HepG2 (cell line): ENCODE measurements around the gene RPL26. TPM values are rescaled to one million over a fixed set of nuclear protein-coding genes. Genes with fewer than 3 reads are reported as not detected.
A peak's percentile ranks its signal among the peaks of the same experiment; 100 is the strongest.

Experiments
- CAMTA2 ChIP-seq: sonication (generic); formaldehyde crosslinking; IDR thresholded peaks from 2 replicates; pipeline ENCODE4 v1.4.0; 2020; ENCODE audit warnings: mild to moderate bottlenecking, missing genetic modification reagents, borderline replicate concordance
- CBX2 ChIP-seq, 2 experiments: fragments of 200-600 bp in 1 of 2; sonication (generic); formaldehyde crosslinking in 1 of 2; IDR thresholded peaks; 2 replicates each; pipeline versions ENCODE4 v1.7.0 to v1.8.1; 2018 to 2022; ENCODE audit warnings: low read depth in 2 of 2, low read length in 1 of 2, mild to moderate bottlenecking in 1 of 2, missing genetic modification reagents in 1 of 2
- DPF2 ChIP-seq: sonication (generic); formaldehyde crosslinking; IDR thresholded peaks from 2 replicates; pipeline ENCODE4 v1.4.0; 2020; ENCODE audit warnings: mild to moderate bottlenecking, low read depth, missing genetic modification reagents, borderline replicate concordance
- GPN1 ChIP-seq: sonication (generic); formaldehyde crosslinking; IDR thresholded peaks from 2 replicates; pipeline ENCODE4 v1.5.1; 2020; ENCODE audit warnings: missing genetic modification reagents, borderline replicate concordance
- NFE2L1 ChIP-seq: sonication (generic); formaldehyde crosslinking; IDR thresholded peaks from 2 replicates; pipeline ENCODE4 v1.4.0; 2020; ENCODE audit warnings: missing genetic modification reagents, mild to moderate bottlenecking, borderline replicate concordance
- PAF1 ChIP-seq: IDR thresholded peaks from 2 replicates; pipeline ENCODE4 v1.6.1; 2016; ENCODE audit warnings: missing genetic modification reagents, missing compliant biosample characterization
- PAWR ChIP-seq: sonication (generic); formaldehyde crosslinking; IDR thresholded peaks from 2 replicates; pipeline ENCODE4 v1.4.0; 2020; ENCODE audit warnings: missing genetic modification reagents, mild to moderate bottlenecking, borderline replicate concordance
- SRSF1 ChIP-seq: fragments of 200-400 bp; formaldehyde crosslinking; optimal IDR thresholded peaks from 2 replicates; pipeline ENCODE3; 2017; ENCODE audit warnings: mild to moderate bottlenecking, low read depth, low read length, moderate library complexity
- ZEB1 ChIP-seq: IDR thresholded peaks from 2 replicates; pipeline ENCODE4 v1.6.1; 2012; ENCODE audit warnings: mild to moderate bottlenecking, low read depth, inconsistent platforms; ENCODE audit not compliant: insufficient replicate concordance
- ZNF407 ChIP-seq: sonication (generic); formaldehyde crosslinking; IDR thresholded peaks from one replicate; pipeline ENCODE4 v1.5.1; 2020; ENCODE audit warnings: mild to moderate bottlenecking, missing genetic modification reagents; ENCODE audit errors: not compliant biosample characterization
- ZNF512B ChIP-seq: sonication (generic); formaldehyde crosslinking; IDR thresholded peaks from 2 replicates; pipeline ENCODE4 v1.5.1; 2020; ENCODE audit warnings: missing genetic modification reagents, mild to moderate bottlenecking, borderline replicate concordance
- ZNF530 ChIP-seq: sonication (generic); formaldehyde crosslinking; IDR thresholded peaks from 2 replicates; pipeline ENCODE4 v1.5.0; 2020; ENCODE audit warnings: low read depth, mild to moderate bottlenecking, missing genetic modification reagents
- ZNF546 ChIP-seq: sonication (generic); formaldehyde crosslinking; conservative IDR thresholded peaks from 2 replicates; pipeline ENCODE4 v1.8.1; 2023; ENCODE audit warnings: mild to moderate bottlenecking, missing genetic modification reagents
- ZNF547 ChIP-seq: sonication (generic); formaldehyde crosslinking; IDR thresholded peaks from 2 replicates; pipeline ENCODE4 v1.5.1; 2020; ENCODE audit warnings: mild to moderate bottlenecking, missing genetic modification reagents
- ZNF616 ChIP-seq: sonication (generic); formaldehyde crosslinking; IDR thresholded peaks from 2 replicates; pipeline ENCODE4 v1.5.0; 2020; ENCODE audit warnings: low read depth, mild to moderate bottlenecking, missing genetic modification reagents
- ZNF660 ChIP-seq: sonication (generic); formaldehyde crosslinking; IDR thresholded peaks from 2 replicates; pipeline ENCODE4 v1.5.1; 2020; ENCODE audit warnings: mild to moderate bottlenecking, low read depth, missing genetic modification reagents, borderline replicate concordance
- ZNF766 ChIP-seq: sonication (generic); formaldehyde crosslinking; IDR thresholded peaks from 2 replicates; pipeline ENCODE4 v1.5.0; 2020; ENCODE audit warnings: missing genetic modification reagents, borderline replicate concordance
- polyA plus RNA-seq, 8 experiments: library from polyadenylated mRNA; depleted of rRNA in 3 of 8; stranded (reverse) in 7 of 8; unstranded in 1 of 8; fragments of >200 nt; fragmentation: Illumina TruSeq in 4 of 8; extraction: Trizol in 4 of 8; gene quantifications; 2 replicates each; pipeline versions ENCODE4 v1.2.1 to v1.2.3, GENCODE V29; 2011 to 2016; ENCODE audit warnings: low read depth in 4 of 8, missing spikeins in 1 of 8, mixed read lengths in 1 of 8; ENCODE audit not compliant: insufficient read depth in 1 of 8
- total RNA-seq, 5 experiments: library from RNA; depleted of rRNA; stranded (reverse); fragments of >200 nt; fragmentation: Illumina TruSeq; extraction: Trizol; gene quantifications; 2 replicates each; pipeline ENCODE4 v1.2.3, GENCODE V29; 2016; ENCODE audit warnings: low read depth in 1 of 5

RPL26 gene
- total and polyA plus RNA-seq, 2 of the 13 experiments (the other 11 are each of a cell fraction or from before 2014, with no cell fraction given) = 2,817 to 3,529 TPM

DNA sequence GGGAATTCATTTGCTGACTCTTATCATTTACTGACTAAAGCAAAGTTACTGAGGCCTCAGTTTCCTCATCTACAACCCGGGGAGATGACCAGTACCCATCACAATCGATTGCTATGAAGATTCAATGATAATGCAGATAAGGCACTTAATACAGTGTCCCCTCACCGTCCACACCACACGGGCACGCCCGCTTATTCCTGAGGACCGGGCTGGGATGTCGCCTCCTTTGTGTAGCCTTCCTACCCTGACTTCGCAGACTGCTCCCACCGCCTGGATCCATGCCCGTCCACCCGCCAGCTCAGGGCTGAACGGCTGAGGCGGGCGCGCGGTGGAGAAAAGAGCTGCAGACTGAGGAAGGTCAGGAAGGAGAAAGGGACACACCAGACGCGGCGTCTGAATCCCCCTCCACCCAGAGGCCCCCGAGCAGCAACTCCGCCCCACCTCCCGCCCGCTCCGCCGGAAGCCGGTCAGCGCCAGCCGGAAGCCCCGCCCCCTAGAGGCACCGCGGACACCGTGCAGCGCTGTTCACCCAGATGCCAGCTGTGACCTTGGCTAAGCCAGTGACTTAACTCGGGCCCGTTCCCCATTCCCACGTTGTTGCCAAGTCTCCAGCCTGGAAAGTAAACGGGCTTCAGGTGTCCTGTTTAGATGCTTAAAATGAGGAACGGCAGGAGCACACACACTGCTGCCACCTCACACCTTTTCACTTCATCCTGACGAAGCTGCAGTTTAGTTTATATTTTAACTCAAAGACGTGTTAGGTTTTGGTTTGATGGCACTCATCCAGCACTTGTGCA is 6.5 kb downstream of the RPL26 start, which contains the start of gene KRABD2 (continued):
- TF ChIP-seq ZNF616 (CRISPR knock-in tag) (no peak), ZEB1 (peak; percentile 72), PAWR (no peak), DPF2 (CRISPR knock-in tag) (no peak), PAF1 (CRISPR knock-in tag) (peak; percentile 89), ZNF547 (CRISPR knock-in tag) (0 out of 2 replicates have a peak, but pooled peaks have one; percentile 26), ZNF512B (CRISPR knock-in tag) (peak; percentile 96; the same call in 1 of the 2 replicates), NFE2L1 (CRISPR knock-in tag) (no peak), CAMTA2 (no peak), ZNF766 (no peak), GPN1 (CRISPR knock-in tag) (0 out of 2 replicates have a peak, but pooled peaks have one; percentile 61), SRSF1 (peak; percentile 49), ZNF546 (no peak), CBX2 (IDR thresholded peaks at IDR 0.05; ENCODE audit: low read depth, low read length) (no peak), CBX2 (CRISPR knock-in tag; IDR thresholded peaks at IDR 0.05; ENCODE audit: low read depth) (no peak), ZNF660 (no peak), ZNF407 (CRISPR knock-in tag) (peak; percentile 73), ZNF530 (CRISPR knock-in tag) (no peak)
